GM18868 (cell line): ENCODE measurements around the gene CCNI.
"Not testable (repeated sequence)": the region's sequence is repeated elsewhere in the genome, so short reads cannot be mapped to it uniquely, and the experiment has no call there.

Source experiments
- ATAC-seq: cut with Tn5 transposase; IDR thresholded peaks from one replicate; pipeline ENCODE4 v1.9.1; 2021; ENCODE audit warnings: mild to moderate bottlenecking, moderate library complexity; ENCODE audit not compliant: unreplicated experiment

Gene CCNI

DNA sequence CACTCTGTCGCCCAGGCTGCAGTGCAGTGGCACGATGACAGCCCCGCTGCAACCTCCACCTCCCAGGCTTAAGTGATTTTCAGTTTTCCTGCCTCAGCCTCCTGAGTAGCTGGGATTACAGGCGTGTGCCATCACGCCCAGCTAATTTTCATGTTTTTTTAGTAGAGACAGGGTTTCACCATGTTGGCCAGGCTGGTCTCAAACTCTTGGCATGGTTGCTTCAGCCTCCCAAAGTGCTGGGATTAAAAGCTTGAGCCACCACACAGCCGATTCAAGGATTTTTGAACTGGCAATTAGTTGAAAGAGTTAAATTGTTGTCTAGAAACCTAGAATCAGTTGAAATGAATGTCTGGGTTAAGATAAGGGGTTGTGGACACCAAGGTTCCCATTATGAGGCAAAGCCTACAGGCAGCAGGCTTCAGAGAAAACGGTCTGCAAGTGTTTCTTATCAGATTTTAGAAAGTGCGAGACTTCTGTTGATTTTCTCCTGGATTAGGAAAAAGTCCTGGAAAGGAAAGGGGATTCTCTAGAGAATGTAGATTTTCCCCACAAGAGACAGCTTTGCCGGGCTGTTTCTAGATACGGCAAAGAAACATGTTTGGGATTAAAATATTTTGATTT lies 8.3 kb upstream of the CCNI start:
- no peak for ATAC-seq

DNA sequence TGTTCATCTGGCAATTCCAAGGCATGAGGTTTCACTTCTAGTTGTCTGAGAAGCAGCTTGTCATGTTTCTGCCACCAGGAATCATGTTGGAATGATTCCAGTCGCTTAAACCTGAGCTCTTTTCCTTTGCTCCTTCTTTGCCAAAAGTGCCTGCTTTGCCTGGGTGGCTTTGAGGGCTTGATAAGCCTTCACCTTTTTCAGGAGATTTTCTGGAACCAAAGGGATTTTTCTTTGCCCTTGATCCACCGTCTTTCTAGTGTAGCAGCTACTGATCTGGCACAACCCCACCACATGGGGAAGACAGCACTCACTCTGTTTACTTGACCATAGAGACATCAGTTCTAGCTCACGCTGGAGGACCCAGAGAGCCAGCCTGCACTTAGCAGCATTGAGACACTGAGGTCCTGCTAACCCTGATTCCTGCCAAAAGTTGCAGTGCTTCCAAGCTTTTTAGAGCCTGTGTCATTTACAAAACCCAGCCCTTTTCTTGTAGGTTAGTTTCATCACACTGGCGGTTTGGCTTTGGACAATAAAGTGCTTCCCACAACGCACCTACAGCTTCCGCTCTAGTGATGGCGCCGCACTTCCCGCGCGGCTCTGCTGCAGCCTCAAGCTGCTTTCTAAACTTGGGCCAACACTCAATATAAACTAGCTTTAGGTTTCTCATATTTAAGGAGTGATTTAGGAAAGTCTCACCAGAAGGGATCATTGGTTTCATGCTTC lies 7.3 kb upstream of the CCNI start:
- no peak for ATAC-seq

DNA sequence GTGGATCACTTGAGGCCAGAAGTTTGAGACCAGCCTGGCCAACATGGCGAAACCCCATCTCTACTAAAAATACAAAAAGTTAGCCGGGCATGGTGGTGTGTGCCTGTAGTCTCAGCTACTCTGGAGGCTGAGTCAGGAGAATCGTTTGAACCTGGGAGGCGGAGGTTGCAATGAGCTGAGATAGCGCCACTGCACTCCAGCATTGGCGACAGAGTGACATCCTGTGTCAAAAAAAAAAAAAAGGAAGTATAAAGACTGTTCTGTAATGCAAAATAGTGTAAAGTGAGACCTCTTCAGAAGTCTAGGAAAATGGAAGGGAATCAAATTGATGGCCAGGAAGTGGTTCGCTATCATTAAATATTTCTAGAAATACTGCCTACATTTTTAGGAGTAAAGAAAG lies 5.0 kb upstream of the CCNI start:
- ATAC-seq = not testable (repeated sequence)

DNA sequence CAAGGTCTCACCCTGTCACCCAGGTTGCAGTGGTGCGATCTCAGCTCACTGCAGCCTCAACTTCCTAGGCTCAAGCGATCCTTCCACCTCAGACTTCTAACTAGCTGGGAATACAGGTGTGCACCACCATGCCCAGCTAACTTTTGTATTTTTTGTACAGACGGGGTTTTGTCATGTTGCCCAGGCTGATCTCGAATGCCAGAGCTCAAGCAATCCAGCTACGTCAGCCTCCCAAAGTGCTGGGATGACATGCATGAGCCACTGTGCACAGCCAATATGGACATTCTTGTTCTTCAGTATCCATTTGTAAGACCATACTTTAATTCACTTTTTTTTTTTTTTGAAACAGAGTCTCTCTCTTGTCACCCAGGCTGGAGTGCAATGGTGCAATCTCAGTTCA lies 3.5 kb upstream of the CCNI start:
- ATAC-seq = no peak

DNA sequence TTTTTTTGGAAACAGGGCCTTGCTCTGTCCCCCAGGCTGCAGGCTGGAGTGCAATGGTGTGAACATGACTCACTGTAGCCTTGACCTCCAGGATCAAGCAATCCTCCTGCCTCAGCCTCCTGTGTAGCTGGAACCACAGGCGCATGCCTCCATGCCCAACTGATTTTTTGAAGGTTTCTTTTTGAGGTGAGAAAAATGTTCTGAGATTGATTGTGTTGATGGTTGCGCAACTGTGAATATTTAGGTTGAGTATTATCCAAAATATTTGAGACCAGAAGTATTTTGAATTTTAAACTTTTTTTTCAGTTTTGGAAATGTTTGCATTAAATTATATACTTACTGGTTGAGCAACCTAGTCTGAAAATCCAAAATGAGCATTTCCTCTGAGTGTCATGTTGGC lies 2.6 kb upstream of the CCNI start:
- no peak for ATAC-seq

DNA sequence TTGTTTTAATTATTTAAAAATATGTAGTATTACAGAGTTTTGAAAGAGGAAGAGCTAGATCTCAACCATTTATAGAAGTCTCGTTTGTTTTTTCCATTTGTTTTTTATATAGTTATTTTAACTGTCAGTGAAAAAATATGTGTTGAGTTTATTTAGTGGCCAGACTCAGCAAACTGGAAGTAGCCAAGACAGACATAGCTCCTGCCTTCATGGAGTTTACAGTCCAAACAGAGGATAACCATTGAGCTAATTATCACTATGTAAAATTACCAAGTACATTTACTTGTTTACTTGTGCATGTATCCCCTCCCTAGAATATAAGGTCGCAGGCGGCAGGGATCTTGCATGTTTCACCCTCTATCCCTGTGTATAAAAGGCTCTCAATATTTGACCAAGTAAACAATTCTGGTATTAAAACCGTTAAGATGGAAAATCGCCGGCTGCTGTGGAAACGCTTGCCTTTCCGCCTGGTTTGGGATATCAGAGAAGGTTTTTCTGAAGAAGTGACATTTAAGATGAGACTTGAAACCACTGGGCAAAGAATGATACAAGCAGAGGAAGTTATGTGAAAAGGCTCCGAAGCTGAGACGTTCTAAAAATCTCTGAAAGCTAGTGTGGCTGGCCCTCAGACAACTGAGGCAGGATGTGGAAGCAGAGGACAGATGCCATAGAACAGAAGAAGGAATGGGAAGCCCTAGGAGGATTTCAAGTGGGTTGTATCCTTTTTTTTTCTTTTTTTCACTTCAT lies 1.3 kb upstream of the CCNI start:
- ATAC-seq = no peak

DNA sequence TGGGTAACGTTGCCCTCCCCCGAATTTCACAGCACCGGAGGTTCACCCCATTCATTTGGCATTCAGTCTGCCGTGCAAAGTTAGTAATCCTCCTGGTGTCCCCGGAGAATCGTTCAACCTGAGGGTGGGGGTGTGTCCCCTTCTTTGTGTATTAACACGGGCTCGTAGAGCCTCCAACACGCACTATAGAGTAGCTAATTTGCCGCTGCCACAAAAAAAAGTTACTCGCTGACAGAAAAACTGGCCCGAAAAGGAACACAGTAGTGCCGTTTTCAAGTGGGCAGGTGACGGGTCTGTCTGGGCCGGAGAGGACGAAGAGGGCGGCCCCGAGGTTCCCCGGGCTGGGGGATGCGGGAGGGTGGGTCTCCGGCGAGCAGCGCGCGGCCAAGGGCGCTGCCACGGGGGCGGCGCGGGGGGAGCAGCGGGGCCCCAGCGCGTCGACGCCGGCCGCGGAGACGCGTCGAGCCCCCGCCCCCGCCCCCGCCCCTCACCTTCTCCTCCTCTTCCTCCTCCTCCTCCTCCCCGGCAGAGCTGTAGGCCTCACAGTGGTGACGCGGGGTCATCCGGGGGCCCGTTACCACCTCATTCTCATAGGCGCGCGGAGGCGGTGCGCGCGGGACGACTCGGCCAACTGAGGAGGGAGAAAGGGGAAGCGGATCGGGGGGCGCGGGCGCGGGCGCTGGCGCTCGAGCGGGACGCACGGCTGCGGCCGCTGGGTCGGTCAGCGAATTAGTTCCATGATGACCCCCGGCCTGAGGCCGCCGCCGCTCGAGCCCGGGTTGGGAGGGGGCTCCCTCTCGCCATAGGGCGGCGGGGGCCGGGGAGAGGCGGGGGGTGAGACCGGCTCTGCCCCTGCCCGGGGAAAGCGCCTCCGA lies 571 bp downstream of the CCNI start:
- ATAC-seq = peak; percentile 46

DNA sequence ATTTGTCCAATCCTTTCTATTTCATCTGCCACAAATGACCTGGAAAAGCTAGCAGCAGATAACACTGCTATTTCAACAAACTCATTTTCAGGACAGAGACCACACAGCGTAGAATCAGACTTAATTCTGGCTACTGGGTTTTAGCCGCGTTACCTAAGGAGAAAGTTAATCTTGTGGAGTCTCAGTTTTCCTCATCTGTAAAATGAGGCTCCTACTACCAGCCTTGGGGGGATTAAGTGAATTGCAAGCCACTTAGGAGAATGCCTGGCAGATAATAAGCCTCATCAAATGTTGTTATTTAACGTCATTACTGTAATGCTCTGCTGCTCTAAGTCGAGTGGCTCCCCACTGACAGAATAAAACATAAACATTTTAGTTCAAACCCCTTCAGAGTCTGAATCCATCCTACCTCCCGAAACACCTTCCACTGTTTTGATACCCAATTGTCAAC lies 1.4 kb downstream of the CCNI start:
- no peak for ATAC-seq

DNA sequence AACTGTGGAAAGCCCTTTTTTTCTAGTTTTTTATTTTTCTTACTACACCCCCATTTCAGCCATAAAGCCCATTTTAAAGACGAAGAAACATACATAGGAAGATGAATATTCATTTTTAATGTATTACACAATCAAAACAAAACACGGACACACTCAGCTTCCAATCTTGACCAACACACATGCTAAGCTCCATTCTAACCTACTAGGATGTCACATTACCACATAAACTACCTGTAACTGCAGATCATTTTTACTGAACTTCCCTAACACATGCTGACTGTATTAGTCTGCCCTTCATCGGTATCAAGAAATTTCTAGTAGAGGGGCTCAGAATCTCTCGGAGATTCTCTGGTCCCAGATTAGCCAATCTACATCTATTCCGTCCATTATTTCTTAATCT lies 1.8 kb downstream of the CCNI start:
- ATAC-seq = no peak

DNA sequence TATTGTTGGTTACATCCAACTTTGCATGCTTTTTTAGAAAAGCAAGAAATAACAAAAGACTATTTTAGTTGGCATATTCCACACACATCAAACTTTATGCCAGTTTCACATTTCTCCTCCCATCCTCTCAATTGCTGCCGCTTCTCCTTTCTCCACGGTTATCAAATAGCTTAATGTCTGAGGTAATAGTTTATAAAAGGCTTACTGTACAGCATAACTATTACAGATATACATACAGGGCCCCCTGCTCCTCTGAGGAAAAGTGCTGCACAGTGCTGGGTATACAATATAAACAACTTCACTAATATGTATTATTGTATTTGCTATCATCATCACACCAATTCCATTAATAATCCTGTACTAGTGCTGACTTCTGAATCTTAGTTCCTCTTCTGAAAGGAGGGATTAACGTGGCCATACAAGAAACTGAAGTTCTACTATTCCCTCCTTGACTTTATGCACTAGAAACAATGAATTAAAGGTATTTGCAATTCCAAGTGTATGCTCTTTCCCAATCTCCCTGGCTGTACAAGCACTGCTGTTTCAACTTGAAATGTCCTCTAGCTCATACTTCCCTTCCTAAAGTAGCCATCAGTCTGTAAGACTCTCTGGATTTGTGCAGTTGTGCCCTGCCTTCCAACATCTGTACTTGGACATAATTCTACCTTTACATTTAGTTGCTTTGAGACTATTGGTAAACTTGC lies 2.5 kb downstream of the CCNI start:
- no peak for ATAC-seq

DNA sequence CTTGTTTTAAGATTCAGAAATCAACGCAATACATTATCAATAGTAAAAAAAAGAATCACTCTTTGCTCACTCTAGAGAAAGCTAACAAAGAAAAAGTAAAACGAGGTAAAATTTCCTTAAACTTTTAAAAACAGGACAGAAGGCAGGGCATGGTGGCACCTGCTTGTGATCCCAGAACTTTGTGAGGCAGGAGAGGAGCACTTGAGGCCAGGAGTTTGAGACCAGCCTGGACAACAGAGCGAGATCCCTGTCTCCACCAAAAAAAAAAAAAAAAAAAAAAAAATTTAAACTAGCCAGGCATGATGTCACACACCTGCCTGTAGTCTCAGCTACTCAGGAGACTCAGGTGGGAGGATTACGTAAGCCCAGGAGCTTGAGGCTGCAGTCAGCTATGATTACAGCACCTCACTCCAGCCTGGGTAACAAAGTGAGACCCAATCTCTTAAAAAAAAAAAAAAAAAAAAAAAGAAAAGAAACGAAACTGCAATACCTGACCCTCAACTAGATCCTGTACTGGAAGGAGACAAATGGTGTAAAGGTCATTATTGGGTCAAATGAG lies 3.5 kb downstream of the CCNI start:
- peak; percentile 17 for ATAC-seq

DNA sequence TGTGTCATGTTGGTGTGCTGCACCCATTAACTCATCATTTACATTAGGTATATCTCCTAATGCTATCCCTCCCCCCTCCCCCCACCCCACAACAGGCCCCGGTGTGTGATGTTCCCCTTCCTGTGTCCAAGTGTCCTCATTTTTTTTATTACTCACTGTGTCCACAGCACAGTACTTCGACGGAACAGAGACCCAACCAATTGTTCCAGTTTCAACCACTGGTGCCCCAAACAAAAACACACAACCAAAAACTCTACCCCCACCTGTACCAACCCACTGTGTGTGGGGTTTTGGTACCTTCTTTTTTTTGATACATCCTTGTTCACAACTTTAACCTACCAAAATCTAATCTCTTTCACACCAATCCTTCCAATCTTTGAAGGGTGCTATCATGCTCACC lies 6.3 kb downstream of the CCNI start:
- not testable (repeated sequence) for ATAC-seq

DNA sequence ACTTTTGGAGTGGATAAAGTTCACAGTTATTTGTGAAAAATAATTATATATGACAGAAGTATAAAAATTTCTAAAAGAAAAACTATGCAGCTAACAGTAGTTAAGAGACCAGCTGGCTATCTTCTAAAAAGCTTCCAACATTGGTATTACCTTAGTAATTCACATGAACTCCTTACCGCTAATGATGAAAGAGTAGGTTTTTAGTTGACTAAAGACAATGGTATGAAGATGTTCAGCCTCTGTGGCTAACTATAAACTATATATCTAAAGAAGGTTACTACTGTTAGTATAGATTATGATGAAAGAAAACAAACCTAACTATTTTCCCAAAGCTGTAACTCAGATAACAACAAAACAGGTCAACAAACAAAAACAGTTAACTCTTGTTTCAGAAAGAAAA lies 10.4 kb downstream of the CCNI start:
- no peak for ATAC-seq

DNA sequence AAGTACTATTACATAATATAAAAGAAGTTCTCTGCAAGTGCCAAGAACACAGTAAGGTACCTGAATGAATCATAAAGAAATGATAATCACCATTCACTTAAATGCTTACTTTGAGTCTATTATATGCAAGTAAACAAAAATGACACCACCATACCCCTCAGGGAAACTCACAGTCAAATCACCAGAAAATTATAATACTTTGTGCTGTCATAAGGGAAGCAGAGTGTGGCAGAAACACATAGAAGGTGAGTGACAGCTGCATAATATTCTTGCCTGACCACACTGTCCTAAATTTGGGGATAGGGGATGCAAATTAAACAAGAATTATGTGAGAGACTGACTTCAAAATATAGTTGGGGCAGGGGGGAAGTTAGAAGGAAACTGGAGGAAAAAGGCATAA lies 12.9 kb downstream of the CCNI start:
- ATAC-seq = no peak

DNA sequence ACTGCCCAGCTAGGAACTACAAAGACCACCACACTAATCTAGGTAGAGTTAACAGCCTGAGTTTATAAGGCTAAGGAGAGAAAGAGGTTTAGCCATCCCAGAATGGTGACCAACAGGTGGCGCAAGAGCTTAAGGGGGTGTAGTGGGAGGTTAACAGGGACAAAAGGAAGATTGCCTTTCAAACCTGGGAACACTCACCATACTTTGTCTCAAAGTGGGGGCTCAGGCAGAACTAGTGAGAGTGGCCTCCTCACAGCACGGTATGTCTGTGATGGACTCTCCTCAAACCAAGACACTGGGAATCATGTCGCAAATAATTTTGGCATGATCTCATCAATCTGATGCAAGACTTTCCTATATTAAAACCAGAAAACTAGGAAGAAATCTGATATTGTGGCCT lies 23.4 kb downstream of the CCNI start:
- no peak for ATAC-seq

DNA sequence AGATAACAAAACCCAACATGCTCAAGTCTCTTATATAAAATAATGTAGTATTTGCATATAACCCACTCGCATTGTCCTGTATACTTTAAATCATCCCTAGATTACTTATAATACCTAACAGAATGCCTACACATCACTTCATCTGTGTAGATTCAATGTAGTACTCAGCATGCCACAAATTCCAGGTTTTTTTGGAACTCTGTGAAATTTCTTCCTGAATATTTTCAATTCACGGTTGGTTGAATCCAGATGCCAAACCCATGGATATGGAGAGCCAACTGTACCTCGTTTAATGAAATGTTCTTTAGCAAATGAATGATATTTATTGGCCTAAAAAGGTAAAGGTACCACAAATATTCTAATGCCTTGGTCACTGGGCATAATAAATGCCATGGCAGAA lies 24.8 kb downstream of the CCNI start:
- ATAC-seq = no peak

DNA sequence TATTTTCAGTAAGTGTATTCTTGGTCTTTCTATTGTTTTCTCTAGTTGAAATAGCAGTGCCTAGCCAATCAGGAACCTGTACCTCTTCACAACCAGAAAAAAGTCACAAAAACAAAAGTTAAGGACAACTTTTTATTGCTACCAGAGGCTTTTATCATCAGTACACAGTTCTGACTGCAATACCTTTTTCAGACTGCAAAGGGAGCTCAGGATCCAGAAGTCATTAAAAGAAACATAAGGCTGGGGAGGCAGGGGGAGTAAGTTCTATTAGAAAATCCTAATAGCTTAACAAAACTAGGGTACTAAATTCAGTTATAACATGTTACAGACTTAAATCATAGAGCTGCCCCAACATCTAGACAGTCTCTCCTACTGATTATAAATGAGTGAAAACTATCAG lies 28.8 kb downstream of the CCNI start:
- ATAC-seq = no peak

DNA sequence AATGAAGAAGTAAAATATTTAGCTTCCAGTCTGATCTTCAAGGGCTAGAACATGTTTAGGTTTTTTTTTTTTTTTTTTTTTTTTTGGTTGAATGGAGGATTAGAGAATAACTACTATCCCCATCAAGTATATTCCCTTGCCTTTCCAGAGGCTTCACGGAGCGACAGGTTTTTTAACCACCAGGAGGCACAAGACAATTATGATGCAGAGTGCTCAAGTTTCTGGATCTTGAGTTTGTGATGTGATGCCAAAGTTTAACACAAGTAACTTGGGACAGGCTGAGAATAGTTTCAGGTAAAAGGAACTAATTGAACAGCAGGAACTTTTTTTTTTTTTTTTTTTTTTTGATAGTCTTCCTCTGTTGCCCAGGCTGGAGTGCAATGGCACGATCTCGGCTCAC lies 30.3 kb downstream of the CCNI start:
- no peak for ATAC-seq

DNA sequence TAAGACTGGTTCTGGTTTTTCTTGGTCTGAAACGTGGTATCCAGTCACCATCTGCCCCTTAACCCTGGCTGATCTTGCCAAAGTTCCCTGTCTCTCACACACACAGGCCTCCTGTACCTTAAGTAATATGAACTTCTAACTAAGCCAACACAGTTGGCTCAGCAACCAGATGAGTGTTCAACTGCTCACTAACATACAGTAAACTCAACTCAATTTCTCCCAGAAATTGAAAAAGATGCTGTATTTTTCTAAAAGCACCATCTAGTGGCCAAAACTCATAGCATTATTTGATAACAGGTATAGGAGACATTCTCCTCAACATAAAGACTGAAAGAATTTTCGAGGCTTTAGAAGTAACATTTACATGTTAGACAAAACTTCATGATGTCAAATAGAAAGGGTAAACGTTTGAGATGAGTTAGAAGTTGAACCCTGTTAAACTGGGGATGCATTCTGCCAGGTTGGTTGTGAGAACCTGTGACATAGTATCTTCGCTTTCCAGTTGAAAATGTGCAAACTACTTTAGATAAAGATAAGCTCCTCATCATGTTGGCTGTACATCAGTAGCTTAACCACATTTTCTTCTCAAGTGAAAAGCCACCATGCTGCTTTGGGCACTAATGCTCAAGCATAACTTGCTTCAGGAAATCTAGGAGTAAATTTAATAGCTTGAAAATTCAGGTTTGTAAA lies 31.2 kb downstream of the CCNI start:
- ATAC-seq = no peak
